HepG2 (cell line): ENCODE measurements around the gene VRK3. TPM values are rescaled to one million over a fixed set of nuclear protein-coding genes. Genes with fewer than 3 reads are reported as not detected.

Source experiments
- ATAC-seq: fragments of 200-7000 bp; cut with Tn5 transposase; 3 replicates; pipeline ENCODE4 v1.9.1; 2020; ENCODE audit warnings: mild to moderate bottlenecking, moderate library complexity
- BruUV-seq: library from RNA; stranded (reverse); fragments of 400-500 nt; replicated peaks from 2 replicates; lab custom pipeline; 2021; lab: Mats Ljungman, UMichigan
- CTCF ChIA-PET: fragments of 300-600 bp; formaldehyde crosslinking; extraction: SDS; loops from one replicate; lab custom pipeline; 2021; ENCODE audit warnings: low total read pairs, inconsistent platforms, low intra/inter-chr PET ratio; lab: Yijun Ruan, JAX
- POLR2A ChIA-PET: fragments of 350-600 bp; sonication (Branson Sonifier 250); formaldehyde crosslinking; loops from one replicate; lab custom pipeline; 2020; ENCODE audit warnings: antibody characterized with exemption, inconsistent platforms; lab: Yijun Ruan, JAX
- DNase-seq: peaks from one replicate; pipeline ENCODE4 v3.0.0-alpha.2; 2015; ENCODE audit warnings: low spot score
- FAIRE-seq: peaks from 3 replicates; lab custom pipeline; 2011; peaks lifted over from hg19 to GRCh38; lab: Jason Lieb, UNC
- H2AFZ ChIP-seq: one replicate; pipeline ENCODE4 v1.6.1; 2011; ENCODE audit warnings: low read length, inconsistent platforms
- H3K27ac ChIP-seq: fragments of 300-600 bp; 3 replicates; pipeline ENCODE4 v1.8.0; 2011; ENCODE audit warnings: mixed run types, mild to moderate bottlenecking, mixed read lengths, low read length, inconsistent platforms; ENCODE audit not compliant: insufficient read depth; ENCODE audit errors: extremely low read length
- H3K27me3 ChIP-seq, 2 experiments: fragments of 200-600 bp in 1 of 2; 2 replicates in 1 of 2; 3 replicates in 1 of 2; pipeline versions ENCODE4 v1.6.0 to v1.8.0; 2011; ENCODE audit warnings: low read length in 2 of 2, mild to moderate bottlenecking in 2 of 2, moderate library complexity in 2 of 2, inconsistent platforms in 1 of 2; ENCODE audit not compliant: insufficient read depth in 2 of 2, control insufficient read depth in 1 of 2
- H3K36me3 ChIP-seq, 2 experiments: fragments of 200-600 bp in 1 of 2; replicated peaks in 1 of 2; 2 replicates in 1 of 2; 3 replicates in 1 of 2; pipeline versions ENCODE4 v1.5.1 to v1.8.0; 2011; ENCODE audit warnings: low read length in 2 of 2, inconsistent platforms in 1 of 2; ENCODE audit not compliant: insufficient read depth in 2 of 2, control insufficient read depth in 1 of 2
- H3K4me1 ChIP-seq: 2 replicates; pipeline ENCODE4 v1.5.1; 2012; ENCODE audit warnings: low read length, inconsistent platforms; ENCODE audit not compliant: insufficient read depth
- H3K4me2 ChIP-seq: 2 replicates; pipeline ENCODE4 v1.6.0; 2011; ENCODE audit warnings: low read depth, low read length, inconsistent platforms
- H3K4me3 ChIP-seq, 3 experiments: fragments of 200-600 bp in 1 of 3; sonication (generic), shearing (Covaris generic) in 1 of 3; replicated peaks in 1 of 3; 2 replicates each; pipeline ENCODE4 v1.5.1; 2011 to 2016; ENCODE audit warnings: low read length in 3 of 3, inconsistent platforms in 2 of 3, low read depth in 2 of 3, mild to moderate bottlenecking in 2 of 3, control low read depth in 1 of 3, mixed read lengths in 1 of 3; ENCODE audit not compliant: insufficient read depth in 1 of 3
- H3K79me2 ChIP-seq: one replicate; pipeline ENCODE4 v1.6.1; 2011; ENCODE audit warnings: low read length, inconsistent platforms; ENCODE audit not compliant: insufficient read depth
- H3K9ac ChIP-seq: 2 replicates; pipeline ENCODE4 v1.6.0; 2011; ENCODE audit warnings: mild to moderate bottlenecking, low read depth, low read length, inconsistent platforms; ENCODE audit not compliant: insufficient read depth
- H3K9me3 ChIP-seq: 2 replicates; pipeline ENCODE4 v1.5.1; 2012; ENCODE audit warnings: mild to moderate bottlenecking, low read length
- H4K20me1 ChIP-seq: 2 replicates; pipeline ENCODE4 v1.6.0; 2011; ENCODE audit warnings: inconsistent platforms, mild to moderate bottlenecking, low read length, moderate library complexity; ENCODE audit not compliant: insufficient read depth
- ADNP ChIP-seq: sonication (generic); formaldehyde crosslinking; IDR thresholded peaks from 2 replicates; pipeline ENCODE4 v1.4.0; 2020; ENCODE audit warnings: missing genetic modification reagents
- ARNT2 ChIP-seq: sonication (generic); formaldehyde crosslinking; IDR thresholded peaks from 2 replicates; pipeline ENCODE4 v1.8.0; 2022; ENCODE audit warnings: mild to moderate bottlenecking, low read depth, missing genetic modification reagents, moderate library complexity
- MAFF ChIP-seq: IDR thresholded peaks from 2 replicates; pipeline ENCODE4 v1.6.1; 2011; ENCODE audit warnings: low read depth, low read length, improper control_type of control experiment
- MAFK ChIP-seq, 2 experiments: IDR thresholded peaks in 1 of 2; conservative IDR thresholded peaks in 1 of 2; 2 replicates each; pipeline ENCODE4 v1.6.1; 2011; ENCODE audit warnings: improper control_type of control experiment in 2 of 2, low read length in 2 of 2
- SP2 ChIP-seq: sonication (generic); formaldehyde crosslinking; IDR thresholded peaks from 2 replicates; pipeline ENCODE4 v1.5.1; 2020; ENCODE audit warnings: mild to moderate bottlenecking, missing genetic modification reagents
- ZBTB46 ChIP-seq: sonication (generic); formaldehyde crosslinking; IDR thresholded peaks from 2 replicates; pipeline ENCODE4 v1.4.0; 2020; ENCODE audit warnings: mild to moderate bottlenecking, missing genetic modification reagents, borderline replicate concordance
- ZNF547 ChIP-seq: sonication (generic); formaldehyde crosslinking; IDR thresholded peaks from 2 replicates; pipeline ENCODE4 v1.5.1; 2020; ENCODE audit warnings: mild to moderate bottlenecking, missing genetic modification reagents
- ZNF556 ChIP-seq: sonication (generic); formaldehyde crosslinking; IDR thresholded peaks from 2 replicates; pipeline ENCODE4 v1.4.0; 2020; ENCODE audit warnings: mild to moderate bottlenecking, missing genetic modification reagents, borderline replicate concordance
- WGBS: methylation state at CpG from one replicate; pipeline ENCODE4 v1.1.6; 2017; ENCODE audit warnings: low lambda C conversion rate; 5-methylcytosine and 5-hydroxymethylcytosine counted together
- in situ Hi-C: cut with HindIII; loops from 2 replicates; pipeline ENCODE4 v1.10.0; 2017; ENCODE audit warnings: low pct_unique_long_range_greater_than_20kb; ENCODE audit not compliant: extremely low pct_ligation_motif_present
- intact Hi-C: fragments of 100-400 bp; cut with micrococcal nuclease; formaldehyde crosslinking; loops from one replicate; pipeline ENCODE4 v1.10.0; 2022; ENCODE audit not compliant: unreplicated experiment
- polyA plus RNA-seq, 8 experiments: library from polyadenylated mRNA; depleted of rRNA in 3 of 8; stranded (reverse) in 7 of 8; unstranded in 1 of 8; fragments of >200 nt; fragmentation: Illumina TruSeq in 4 of 8; extraction: Trizol in 4 of 8; gene quantifications; 2 replicates each; pipeline versions ENCODE4 v1.2.1 to v1.2.3, GENCODE V29; 2011 to 2016; ENCODE audit warnings: low read depth in 4 of 8, missing spikeins in 1 of 8, mixed read lengths in 1 of 8; ENCODE audit not compliant: insufficient read depth in 1 of 8
- total RNA-seq, 5 experiments: library from RNA; depleted of rRNA; stranded (reverse); fragments of >200 nt; fragmentation: Illumina TruSeq; extraction: Trizol; gene quantifications; 2 replicates each; pipeline ENCODE4 v1.2.3, GENCODE V29; 2016; ENCODE audit warnings: low read depth in 1 of 5

The VRK3 gene
- total and polyA plus RNA-seq, 2 of the 13 experiments (the other 11 are each of a cell fraction or from before 2014, with no cell fraction given): 23.8 to 28.3 TPM

GRCh38 chr19:49957262-49957915 is 67.8 kb downstream of the VRK3 start (continued):
- 0 out of 2 replicates have a peak, but pooled peaks have one; percentile 26 for TF ChIP-seq ADNP (CRISPR knock-in tag)
- no peak for TF ChIP-seq ARNT2
- no peak for TF ChIP-seq ZNF556 (CRISPR knock-in tag)
- TF ChIP-seq SP2: no peak
- no peak for TF ChIP-seq ZNF547 (CRISPR knock-in tag)

GRCh38 chr19:49956115-49956495 is 69.1 kb downstream of the VRK3 start:
- ATAC-seq (no peak), FAIRE-seq (no peak), DNase-seq (no peak)
- in situ Hi-C loops: no loop called here
- H3K27ac ChIP-seq: no peak overlapping the region
- no peak overlapping the region for H3K4me3 ChIP-seq
- peaks cover 64% of the 10 kb centered on the region for H3K4me1 ChIP-seq
- intact Hi-C loops: no loop called here
- peak; percentile 52 for TF ChIP-seq MAFF
- peak; percentile 17 to 62; a peak in 3 of 4 replicates for TF ChIP-seq MAFK (conservative IDR thresholded peaks at IDR 0.05 in 1 of 2, IDR thresholded peaks at IDR 0.05 in 1 of 2; ENCODE audit: low read length in 2 of 2)
- TF ChIP-seq ZBTB46 (CRISPR knock-in tag): no peak
- no peak overlapping the region for H3K9ac ChIP-seq
- ChIA-PET CTCF (no interaction called here), POLR2A (no interaction called here)
- peaks cover 0 to 27% of the 10 kb centered on the region in 2 experiments; a peak in 3 of 5 replicates for H3K27me3 ChIP-seq
- WGBS: 35% methylated on average over 9 of the region's 9 CpGs
- H3K4me2 ChIP-seq: no peak overlapping the region
- no peaks in the 10 kb centered on the region for H3K9me3 ChIP-seq
- no TSS peak for BruUV-seq
- H4K20me1 ChIP-seq: no peaks in the 10 kb centered on the region
- no peaks in the 10 kb centered on the region for H3K79me2 ChIP-seq
- no peak overlapping the region for H2AFZ ChIP-seq
- H3K36me3 ChIP-seq: no peaks in the 10 kb centered on the region
